Kidney (tissue), 14 donors: ENCODE data around the gene EGFL8. TPM values are rescaled to one million over a fixed set of nuclear protein-coding genes. Genes with fewer than 3 reads are reported as not detected.
"Not testable (repeated sequence)": the region's sequence is repeated elsewhere in the genome, so short reads cannot be mapped to it uniquely, and the experiment has no call there.

ENCODE experiments used
- DNase-seq, 5 donors: peaks; one replicate each; pipeline ENCODE4 v3.0.0-alpha.2; 2013 to 2020
- FAIRE-seq: peaks from 2 replicates; lab custom pipeline; 2012; peaks lifted over from hg19 to GRCh38; lab: Jason Lieb, UNC
- H3K27ac ChIP-seq, 2 donors: one replicate each; pipeline ENCODE4 v1.7.0; 2013; ENCODE audit warnings: low read depth in 2 of 2, low read length in 2 of 2, inconsistent platforms in 1 of 2
- H3K27me3 ChIP-seq: one replicate; pipeline ENCODE4 v1.7.1; 2013; ENCODE audit warnings: low read length, inconsistent platforms; ENCODE audit not compliant: control insufficient read depth, insufficient read depth
- H3K36me3 ChIP-seq, 3 donors: one replicate each; pipeline versions ENCODE4 v1.7.0 to v1.7.1; 2013; ENCODE audit warnings: low read length in 3 of 3, control low read depth in 1 of 3, inconsistent platforms in 1 of 3; ENCODE audit not compliant: insufficient read depth in 3 of 3, control insufficient read depth in 2 of 3
- H3K4me1 ChIP-seq, 3 donors: one replicate each; pipeline versions ENCODE4 v1.7.0 to v1.7.1; 2013; ENCODE audit warnings: low read length in 3 of 3, inconsistent platforms in 1 of 3, low read depth in 1 of 3; ENCODE audit not compliant: control insufficient read depth in 2 of 3, insufficient read depth in 2 of 3
- H3K4me3 ChIP-seq, 3 donors: one replicate each; pipeline versions ENCODE4 v1.7.0 to v1.8.1; 2013; ENCODE audit warnings: low read length in 3 of 3, control low read depth in 1 of 3, inconsistent platforms in 1 of 3
- H3K9ac ChIP-seq, 3 donors: one replicate each; pipeline versions ENCODE4 v1.7.0 to v1.7.1; 2013; ENCODE audit warnings: low read length in 3 of 3, control low read depth in 1 of 3, inconsistent platforms in 1 of 3
- H3K9me3 ChIP-seq, 3 donors: one replicate each; pipeline versions ENCODE4 v1.7.0 to v1.7.1; 2013; ENCODE audit warnings: low read length in 3 of 3, control low read depth in 1 of 3, inconsistent platforms in 1 of 3; ENCODE audit not compliant: control insufficient read depth in 2 of 3, insufficient read depth in 1 of 3
- CTCF ChIP-seq: IDR thresholded peaks from 3 replicates; pipeline ENCODE4 v1.5.1; 2012; ENCODE audit warnings: mild to moderate bottlenecking, moderate library complexity, borderline replicate concordance; ENCODE audit not compliant: insufficient read depth; ENCODE audit errors: extremely low read depth
- intact Hi-C: fragments of 100-400 bp; cut with DNase I; formaldehyde crosslinking; loops from one replicate; pipeline ENCODE4 v1.11.1; 2022
- polyA plus RNA-seq: library from polyadenylated mRNA; stranded (reverse); fragments of 350-450 nt; fragmentation: Illumina TruSeq; extraction: RNeasy Lipid Tissue Mini Kit (QIAGEN cat#74804); gene quantifications from one replicate; pipeline ENCODE4 v1.2.3, GENCODE V29; 2014; ENCODE audit warnings: low read depth, low replicate concordance; ENCODE audit not compliant: insufficient read depth
- total RNA-seq: library from RNA; stranded (reverse); fragmentation: NEBNext Ultra II Directional; extraction: Animal tissue kit (Norgen Biotek cat#: 25700); gene quantifications from one replicate; pipeline ENCODE4 v1.2.1, GENCODE V29; 2021
- donor health status: control.
- donor health status: control.
- donor health status: control.
- donor health status: control.
- donor health status: control.
- donor health status: DM: yes; HTN: yes; CAD: no.
- donor health status: Normal renal cell carcinoma (clear cell type).

The EGFL8 gene
- total and polyA plus RNA-seq, 2 donors from 2014 or later = 15.0 to 18.3 TPM

GRCh38 chr6:32187009-32187709, 22.8 kb downstream of the EGFL8 start:
- Histone ChIP-seq H3K9me3 (no peaks in the 10 kb centered on the region), H3K9ac (no peak overlapping the region), H3K36me3 (peaks cover 6 to 17% (median 8%) of the 10 kb centered on the region in 3 donors), H3K27ac (peak overlapping the region in 1 of 2 donors; percentile 69), H3K27me3 (no peaks in the 10 kb centered on the region), H3K4me3 (no peak overlapping the region), H3K4me1 (peaks cover 2 to 26% (median 8%) of the 10 kb centered on the region in 3 donors)
- intact Hi-C loops = no loop called here
- TF ChIP-seq CTCF = no peak
- no peak for FAIRE-seq
- DNase-seq = peak in 2 of 5 donors; percentile 41 to 59

- FAIRE-seq, intact Hi-C loops, H3K9ac ChIP-seq, H3K27ac ChIP-seq, H3K27me3 ChIP-seq, H3K4me3 ChIP-seq, H3K9me3 ChIP-seq: not testable (repeated sequence)
- DNase-seq = peak in 2 of 5 donors; percentile 38 to 57
- peaks cover 6 to 16% (median 8%) of the 10 kb centered on the region in 3 donors for H3K36me3 ChIP-seq
- peaks cover 2 to 27% (median 8%) of the 10 kb centered on the region in 3 donors for H3K4me1 ChIP-seq
Measured at GRCh38 chr6:32187725-32188380, 23.5 kb downstream of the EGFL8 start.

- Histone ChIP-seq H3K36me3 (peaks cover 6 to 13% (median 8%) of the 10 kb centered on the region in 3 donors), H3K9ac (peak overlapping the region; percentile 61 to 90 (median 72)), H3K4me1 (peaks cover 2 to 27% (median 8%) of the 10 kb centered on the region in 3 donors), H3K27me3 (no peaks in the 10 kb centered on the region), H3K27ac (peak overlapping the region; percentile 93 to 98), H3K4me3 (peak overlapping the region; percentile 71 to 91 (median 72)), H3K9me3 (no peaks in the 10 kb centered on the region)
- intact Hi-C loops = no loop called here
- no peak for FAIRE-seq
- DNase-seq = peak in 4 of 5 donors; percentile 24 to 56 (median 50)
- TF ChIP-seq CTCF = no peak
Measured at GRCh38 chr6:32188381-32189068, 24.1 kb downstream of the EGFL8 start.
